ENCODE measurements around the gene TMEM120B.

TMEM120B gene

GRCh38 chr12:121810234-121810817, 97.8 kb downstream of the TMEM120B start:
- no peak for TF ChIP-seq CTCF (IDR thresholded peaks at IDR 0.05; ENCODE audit: insufficient read depth, low read depth, low read length, missing control alignments)
- no peak overlapping the region for H3K4me3 ChIP-seq (ENCODE audit: low read length)
- DNase-seq (ENCODE audit: low read depth), result no peak

GRCh38 chr12:121810833-121811433, 98.4 kb downstream of the TMEM120B start:
- H3K4me3 ChIP-seq (ENCODE audit: low read length), result peak overlapping the region; percentile 70
- DNase-seq (ENCODE audit: low read depth), result no peak
- TF ChIP-seq CTCF (IDR thresholded peaks at IDR 0.05; ENCODE audit: insufficient read depth, low read depth, low read length, missing control alignments), result no peak

- H3K4me3 ChIP-seq (ENCODE audit: low read length), result peak overlapping the region; percentile 70
These were observed 99.1 kb downstream of the TMEM120B start for GRCh38 chr12:121811434-121812319.

GRCh38 chr12:121812320-121812871, 99.8 kb downstream of the TMEM120B start:
- peak overlapping the region; percentile 70 for H3K4me3 ChIP-seq (ENCODE audit: low read length)
- TF ChIP-seq CTCF (IDR thresholded peaks at IDR 0.05; ENCODE audit: insufficient read depth, low read depth, low read length, missing control alignments), result no peak
- peak; percentile 81 for DNase-seq (ENCODE audit: low read depth)

More at GRCh38 chr12:121811434-121812319, 99.1 kb downstream of the TMEM120B start:
- peak; percentile 45 for TF ChIP-seq CTCF (IDR thresholded peaks at IDR 0.05; ENCODE audit: insufficient read depth, low read depth, low read length, missing control alignments)
- peak; percentile 55 for DNase-seq (ENCODE audit: low read depth)

GRCh38 chr12:121812921-121813896, 100.7 kb downstream of the TMEM120B start:
- peak; percentile 48 for DNase-seq (ENCODE audit: low read depth)
- no peak for TF ChIP-seq CTCF (IDR thresholded peaks at IDR 0.05; ENCODE audit: insufficient read depth, low read depth, low read length, missing control alignments)
- peak overlapping the region; percentile 70 for H3K4me3 ChIP-seq (ENCODE audit: low read length)

GRCh38 chr12:121813951-121814350, 101.4 kb downstream of the TMEM120B start:
- TF ChIP-seq CTCF (IDR thresholded peaks at IDR 0.05; ENCODE audit: insufficient read depth, low read depth, low read length, missing control alignments), result no peak
- DNase-seq (ENCODE audit: low read depth), result no peak
- H3K4me3 ChIP-seq (ENCODE audit: low read length), result no peak overlapping the region
